Measurements from ENCODE around the gene SLC12A9.

The SLC12A9 gene

GRCh38 chr7:100879685-100880261, 27.3 kb downstream of the SLC12A9 start:
- Histone ChIP-seq H3K4me3 (ENCODE audit: low read depth, low read length) (no peak overlapping the region), H3K27me3 (no peaks in the 10 kb centered on the region), H3K36me3 (peaks cover 82% of the 10 kb centered on the region), H3K4me1 (peaks cover 6% of the 10 kb centered on the region; the same call in 1 of the 2 replicates), H3K9me3 (no peaks in the 10 kb centered on the region)
- TF ChIP-seq CTCF (IDR thresholded peaks at IDR 0.05; ENCODE audit: low read depth, low read length), result no peak
- peak; percentile 3 for DNase-seq

- Histone ChIP-seq H3K27me3 (no peaks in the 10 kb centered on the region), H3K36me3 (peaks cover 91% of the 10 kb centered on the region), H3K4me3 (ENCODE audit: low read depth, low read length) (no peak overlapping the region), H3K4me1 (peaks cover 6% of the 10 kb centered on the region; the same call in 1 of the 2 replicates), H3K9me3 (no peaks in the 10 kb centered on the region)
- no peak for TF ChIP-seq CTCF (IDR thresholded peaks at IDR 0.05; ENCODE audit: low read depth, low read length)
- peak; percentile 6 for DNase-seq
Observed at GRCh38 chr7:100880645-100881044, 28.1 kb downstream of the SLC12A9 start.

- H3K36me3 ChIP-seq, result peaks cover 92% of the 10 kb centered on the region
- H3K4me1 ChIP-seq, result peaks cover 5% of the 10 kb centered on the region; the same call in 1 of the 2 replicates
- no peaks in the 10 kb centered on the region for H3K27me3 ChIP-seq
- H3K9me3 ChIP-seq, result no peaks in the 10 kb centered on the region
- no peak for TF ChIP-seq CTCF (IDR thresholded peaks at IDR 0.05; ENCODE audit: low read depth, low read length)
- no peak for DNase-seq
- H3K4me3 ChIP-seq (ENCODE audit: low read depth, low read length), result no peak overlapping the region
Observed at GRCh38 chr7:100881136-100881535, 28.6 kb downstream of the SLC12A9 start.

- Histone ChIP-seq H3K4me1 (no peaks in the 10 kb centered on the region), H3K36me3 (peaks cover 94% of the 10 kb centered on the region), H3K4me3 (ENCODE audit: low read depth, low read length) (no peak overlapping the region), H3K27me3 (no peaks in the 10 kb centered on the region), H3K9me3 (no peaks in the 10 kb centered on the region)
- DNase-seq, result no peak
- no peak for TF ChIP-seq CTCF (IDR thresholded peaks at IDR 0.05; ENCODE audit: low read depth, low read length)
Observed at GRCh38 chr7:100882201-100882600, 29.7 kb downstream of the SLC12A9 start.

- no peak for TF ChIP-seq CTCF (IDR thresholded peaks at IDR 0.05; ENCODE audit: low read depth, low read length)
- Histone ChIP-seq H3K27me3 (no peaks in the 10 kb centered on the region), H3K9me3 (no peaks in the 10 kb centered on the region), H3K4me1 (0 out of 2 replicates have a peak, but pooled peaks cover 3% of the 10 kb centered on the region), H3K36me3 (peaks cover 96% of the 10 kb centered on the region), H3K4me3 (ENCODE audit: low read depth, low read length) (no peak overlapping the region)
- no peak for DNase-seq
Observed at GRCh38 chr7:100882785-100883526, 30.4 kb downstream of the SLC12A9 start.

Measured in BE2C (cell line).